ENCODE results near the gene C11orf68.

Gene C11orf68

DNA sequence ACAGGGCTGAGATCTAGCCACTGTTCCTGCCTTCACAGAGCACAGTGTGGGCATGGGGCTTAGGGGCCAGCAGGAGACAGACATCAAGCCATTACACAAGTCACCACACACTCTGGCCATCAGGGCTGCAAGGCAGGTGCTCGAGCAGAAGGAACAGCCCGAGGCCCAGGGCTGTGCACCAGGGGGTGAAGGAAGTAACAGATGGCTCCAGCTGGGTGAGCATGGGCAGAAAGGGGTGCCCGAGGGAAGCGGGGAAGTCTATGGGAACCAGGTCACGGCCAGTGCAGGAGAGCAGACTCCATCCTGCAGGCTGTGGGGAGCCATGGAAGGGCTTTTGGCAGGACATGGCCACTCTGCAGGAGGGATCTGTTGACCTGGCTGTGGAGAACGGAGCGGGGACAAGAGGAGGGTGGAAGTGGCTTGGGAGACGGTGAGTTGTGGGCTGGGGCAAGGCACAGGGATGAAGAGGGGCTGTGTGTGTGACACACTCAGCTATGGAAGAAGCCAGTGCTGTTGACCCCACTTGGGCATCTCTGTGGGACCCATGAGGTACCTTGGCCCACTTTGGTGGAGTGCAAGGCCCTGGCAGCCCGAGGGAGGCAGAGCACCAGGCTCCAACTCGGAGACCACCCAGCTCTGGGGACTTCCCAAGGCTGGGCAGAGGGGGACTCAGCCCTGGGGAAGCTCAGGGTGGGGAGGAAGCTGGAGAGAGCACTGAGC lies 3.6 kb downstream of the C11orf68 start:
- peaks cover 14% of the 10 kb centered on the region for H3K4me1 ChIP-seq
- no peak for DNase-seq

DNA sequence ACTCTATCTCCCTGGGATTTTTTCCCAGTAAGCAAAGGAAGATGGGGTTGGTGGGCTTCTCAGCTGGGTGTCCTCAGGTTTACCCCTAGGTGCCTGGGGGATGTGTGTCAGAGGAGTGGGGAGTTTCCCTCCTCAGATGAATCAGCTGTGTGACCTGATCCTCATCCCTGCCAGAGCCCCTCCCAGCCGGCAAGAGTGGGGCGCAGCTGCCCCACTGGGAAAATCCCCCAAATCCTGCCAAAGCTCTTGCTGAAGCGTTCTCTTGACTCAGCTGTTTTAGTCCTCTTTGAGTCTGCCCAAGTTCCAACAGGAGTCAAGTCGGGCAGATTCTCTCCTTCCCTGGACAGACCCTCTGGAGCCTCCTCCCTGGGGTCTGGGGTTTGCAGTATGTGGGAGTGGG lies 6.0 kb downstream of the C11orf68 start:
- Histone ChIP-seq H3K36me3 (no peaks in the 10 kb centered on the region), H3K4me3 (ENCODE audit: low read depth, low read length) (no peak overlapping the region), H3K27me3 (peaks cover 2% of the 10 kb centered on the region), H3K4me1 (peaks cover 14% of the 10 kb centered on the region), H3K9me3 (no peaks in the 10 kb centered on the region)
- TF ChIP-seq, protein P1, sequence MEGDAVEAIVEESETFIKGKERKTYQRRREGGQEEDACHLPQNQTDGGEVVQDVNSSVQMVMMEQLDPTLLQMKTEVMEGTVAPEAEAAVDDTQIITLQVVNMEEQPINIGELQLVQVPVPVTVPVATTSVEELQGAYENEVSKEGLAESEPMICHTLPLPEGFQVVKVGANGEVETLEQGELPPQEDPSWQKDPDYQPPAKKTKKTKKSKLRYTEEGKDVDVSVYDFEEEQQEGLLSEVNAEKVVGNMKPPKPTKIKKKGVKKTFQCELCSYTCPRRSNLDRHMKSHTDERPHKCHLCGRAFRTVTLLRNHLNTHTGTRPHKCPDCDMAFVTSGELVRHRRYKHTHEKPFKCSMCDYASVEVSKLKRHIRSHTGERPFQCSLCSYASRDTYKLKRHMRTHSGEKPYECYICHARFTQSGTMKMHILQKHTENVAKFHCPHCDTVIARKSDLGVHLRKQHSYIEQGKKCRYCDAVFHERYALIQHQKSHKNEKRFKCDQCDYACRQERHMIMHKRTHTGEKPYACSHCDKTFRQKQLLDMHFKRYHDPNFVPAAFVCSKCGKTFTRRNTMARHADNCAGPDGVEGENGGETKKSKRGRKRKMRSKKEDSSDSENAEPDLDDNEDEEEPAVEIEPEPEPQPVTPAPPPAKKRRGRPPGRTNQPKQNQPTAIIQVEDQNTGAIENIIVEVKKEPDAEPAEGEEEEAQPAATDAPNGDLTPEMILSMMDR (IDR thresholded peaks at IDR 0.05; ENCODE audit: low read depth, low read length) = no peak
- DNase-seq = no peak

More for the DNA sequence above, 3.6 kb downstream of the C11orf68 start:
- Histone ChIP-seq H3K27me3 (no peaks in the 10 kb centered on the region), H3K36me3 (no peaks in the 10 kb centered on the region), H3K9me3 (no peaks in the 10 kb centered on the region), H3K4me3 (ENCODE audit: low read depth, low read length) (no peak overlapping the region; the same call in 1 of the 2 replicates)
- TF ChIP-seq, protein P1 (IDR thresholded peaks at IDR 0.05; ENCODE audit: low read depth, low read length) = no peak

DNA sequence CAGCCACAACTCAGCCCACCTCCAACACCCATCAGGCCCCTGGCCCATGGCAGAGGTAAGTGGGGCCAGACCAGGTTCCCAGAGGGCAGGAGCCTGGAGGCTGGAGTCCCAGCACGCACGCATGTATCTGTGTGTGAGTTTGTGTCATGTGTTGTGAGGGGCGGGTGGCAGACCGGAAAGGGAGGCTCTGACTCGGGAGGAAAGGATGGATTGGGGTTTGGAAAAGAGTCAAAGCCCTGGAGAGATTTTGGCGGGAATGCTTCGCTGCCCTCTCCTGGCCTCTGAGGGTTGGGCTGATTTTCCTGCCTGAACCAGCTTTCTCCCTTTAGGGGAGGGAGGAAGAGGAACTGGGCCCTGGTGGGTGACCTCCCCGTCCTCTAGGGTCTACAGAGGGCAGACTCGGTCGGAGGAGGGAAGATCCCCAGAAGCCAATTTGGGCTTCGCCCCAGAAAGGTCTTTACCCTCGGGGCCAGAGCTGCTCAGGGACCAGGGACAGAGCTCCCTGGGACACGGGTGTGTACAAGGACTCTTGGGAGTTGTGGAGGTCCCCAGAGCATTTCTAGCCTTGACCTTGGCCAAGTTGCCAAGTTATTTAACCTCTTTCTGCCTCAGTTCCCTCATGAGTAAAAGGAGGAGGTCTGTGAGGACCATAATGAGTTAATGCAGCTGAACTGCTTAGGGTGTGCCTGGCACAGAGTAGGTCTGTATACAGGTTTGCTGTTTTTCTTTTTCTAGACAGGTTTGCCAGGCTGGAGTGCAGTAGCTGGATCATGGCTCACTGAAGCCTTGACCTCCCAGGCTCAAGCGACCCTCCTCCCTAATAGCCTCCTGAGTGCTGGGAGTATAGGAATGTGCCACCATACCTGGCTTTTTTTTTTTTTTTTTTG lies 6.9 kb downstream of the C11orf68 start:
- DNase-seq = peak; percentile 60
- H3K27me3 ChIP-seq = peaks cover 8% of the 10 kb centered on the region
- H3K36me3 ChIP-seq = no peaks in the 10 kb centered on the region
- TF ChIP-seq, protein P1 (IDR thresholded peaks at IDR 0.05; ENCODE audit: low read depth, low read length) = peak; percentile 41
- H3K9me3 ChIP-seq = no peaks in the 10 kb centered on the region
- H3K4me3 ChIP-seq (ENCODE audit: low read depth, low read length) = no peak overlapping the region
- H3K4me1 ChIP-seq = peaks cover 14% of the 10 kb centered on the region

- H3K4me1 ChIP-seq = no peaks in the 10 kb centered on the region
- no peak overlapping the region for H3K4me3 ChIP-seq (ENCODE audit: low read depth, low read length)
- TF ChIP-seq, protein P1 (IDR thresholded peaks at IDR 0.05; ENCODE audit: low read depth, low read length) = no peak
- no peaks in the 10 kb centered on the region for H3K9me3 ChIP-seq
- DNase-seq = no peak
- no peaks in the 10 kb centered on the region for H3K36me3 ChIP-seq
- H3K27me3 ChIP-seq = peaks cover 21% of the 10 kb centered on the region
Observed at GRCh38 chr11:65907878-65908277, 11.0 kb downstream of the C11orf68 start.

DNA sequence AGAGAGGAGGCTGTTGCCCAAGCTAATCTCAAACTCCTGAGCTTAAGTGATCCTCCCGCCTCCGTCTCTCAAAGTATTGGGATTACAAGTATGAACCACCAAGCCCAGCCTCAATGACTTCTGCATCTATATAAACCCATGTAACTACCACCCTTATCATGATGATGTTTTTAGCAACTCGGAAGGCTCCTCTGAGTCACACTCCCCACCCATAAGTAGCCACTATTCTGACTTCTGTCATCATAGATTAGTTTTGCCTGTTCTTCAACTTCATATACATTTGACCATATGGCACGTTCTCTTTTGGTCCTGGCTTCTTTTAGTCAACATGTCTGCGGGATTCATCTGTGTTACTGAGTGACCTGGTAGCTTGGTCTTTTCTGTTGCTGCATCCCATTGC lies 12.3 kb downstream of the C11orf68 start:
- Histone ChIP-seq H3K9me3 (no peaks in the 10 kb centered on the region), H3K4me1 (no peaks in the 10 kb centered on the region), H3K27me3 (peaks cover 31% of the 10 kb centered on the region), H3K4me3 (ENCODE audit: low read depth, low read length) (no peak overlapping the region), H3K36me3 (no peaks in the 10 kb centered on the region)
- no peak for DNase-seq
- TF ChIP-seq, protein P1 (IDR thresholded peaks at IDR 0.05; ENCODE audit: low read depth, low read length) = no peak
